ENCODE results near the gene OR52I2.
A peak's percentile ranks its signal among the peaks of the same experiment; 100 is the strongest.

The OR52I2 gene

DNA sequence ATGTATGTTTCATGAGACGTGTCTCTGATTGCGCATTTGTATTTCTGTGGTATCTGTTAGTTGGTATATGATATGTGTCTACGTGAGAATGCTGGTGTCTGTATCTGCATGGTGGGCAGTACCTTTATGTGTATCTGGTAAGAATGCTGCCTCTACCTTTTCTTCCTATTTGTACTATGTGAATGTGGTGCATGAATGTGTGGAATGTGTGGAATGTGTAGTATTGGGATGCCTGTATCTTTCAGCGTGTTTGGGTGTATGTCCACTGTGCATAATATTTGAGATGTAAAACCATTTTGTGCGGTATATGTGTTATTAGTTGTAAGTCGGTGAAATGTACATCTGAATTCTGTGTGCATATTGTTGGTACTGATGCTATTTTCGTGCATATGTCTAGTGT lies 60.0 kb downstream of the OR52I2 start:
- Histone ChIP-seq H3K27ac (no peak overlapping the region), H3K27me3 (no peaks in the 10 kb centered on the region), H3K9me3 (no peaks in the 10 kb centered on the region), H3K4me3 (no peak overlapping the region), H3K4me1 (peaks cover 0 to 46% (median 15%) of the 10 kb centered on the region in 4 donors), H3K36me3 (no peaks in the 10 kb centered on the region)
- intact Hi-C loops (cut with DNase I; ENCODE audit: low total_unique reads) = no loop called here
- DNase-seq = no peak
- no peak for TF ChIP-seq CTCF (IDR thresholded peaks at IDR 0.05)

DNA sequence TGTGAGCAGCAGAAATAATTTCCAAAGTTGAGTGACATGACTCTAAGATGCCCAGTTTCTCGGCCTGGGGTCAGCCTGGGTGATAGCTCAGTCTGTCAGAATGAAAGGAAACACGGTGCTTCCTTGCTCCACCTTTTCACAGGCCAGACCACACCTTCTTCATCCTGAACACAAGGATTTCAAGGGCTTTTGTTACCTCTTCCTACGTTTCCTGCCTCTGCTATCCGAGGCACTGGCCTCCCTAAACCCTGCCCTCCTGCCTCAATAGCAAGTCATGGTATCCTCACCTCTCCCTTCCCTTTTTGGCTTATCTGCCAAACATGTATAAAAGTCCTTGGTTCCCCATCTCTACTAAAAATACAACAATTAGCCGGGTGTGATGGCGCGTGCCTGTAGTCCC lies 60.5 kb downstream of the OR52I2 start:
- TF ChIP-seq CTCF (IDR thresholded peaks at IDR 0.05) = no peak
- intact Hi-C loops (cut with DNase I; ENCODE audit: low total_unique reads) = no loop called here
- no peak for DNase-seq
- Histone ChIP-seq H3K4me1 (peaks cover 0 to 49% (median 17%) of the 10 kb centered on the region in 4 donors), H3K27ac (peak overlapping the region; percentile 15 to 60), H3K36me3 (no peaks in the 10 kb centered on the region), H3K27me3 (no peaks in the 10 kb centered on the region), H3K9me3 (no peaks in the 10 kb centered on the region), H3K4me3 (no peak overlapping the region)
